Kasumi-1 (cell line): ENCODE measurements around the gene GPANK1.
"Not testable (repeated sequence)": the region's sequence is repeated elsewhere in the genome, so short reads cannot be mapped to it uniquely, and the experiment has no call there.

Experiments
- DNase-seq, 2 experiments: peaks; one replicate each; lab custom pipeline; 2025; lab: John Stamatoyannopoulos, UW

GPANK1 gene

DNA sequence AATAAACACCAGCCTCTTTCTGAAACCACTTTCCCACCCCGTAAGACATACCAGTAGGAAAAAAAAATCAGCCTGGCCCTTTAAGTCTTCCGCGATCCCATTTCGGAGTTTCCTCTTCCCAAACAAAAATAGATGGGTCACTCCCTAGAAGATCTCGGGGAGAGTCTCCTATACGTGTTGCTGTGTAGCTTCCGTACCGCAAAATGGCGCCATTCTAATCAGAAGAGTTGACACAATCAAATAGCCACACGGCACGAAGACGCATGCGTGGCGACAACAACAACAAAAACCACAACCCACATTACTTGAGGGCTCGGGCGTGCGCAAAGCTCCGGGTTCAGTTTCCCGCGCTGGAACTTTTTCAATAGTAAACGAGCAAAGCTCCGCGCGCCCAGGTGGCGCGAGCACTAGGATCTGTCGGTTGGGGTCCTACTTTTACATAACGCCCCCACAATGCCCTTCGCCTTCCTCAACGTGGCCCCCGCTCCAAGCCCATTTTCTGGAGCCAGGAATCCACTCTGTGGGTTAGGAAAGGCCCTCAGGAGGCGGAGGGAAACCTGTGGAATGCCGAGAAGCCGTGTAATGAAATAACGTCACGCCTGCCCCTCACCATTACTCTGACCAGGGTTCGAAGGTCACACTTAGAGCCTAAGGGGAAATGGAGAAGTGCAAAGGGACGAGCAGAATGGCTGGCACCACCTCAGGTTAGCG is at the start of gene GPANK1:
GPANK1 (minus strand) TSS at position 208 of the 711 bp plus-strand sequence. CDS start 519 bp downstream, outside the sequence.
- DNase-seq: peak; percentile 88 to 90

GRCh38 chr6:31713991-31714684 is 49.3 kb upstream of the GPANK1 start:
- no peak for DNase-seq

DNA sequence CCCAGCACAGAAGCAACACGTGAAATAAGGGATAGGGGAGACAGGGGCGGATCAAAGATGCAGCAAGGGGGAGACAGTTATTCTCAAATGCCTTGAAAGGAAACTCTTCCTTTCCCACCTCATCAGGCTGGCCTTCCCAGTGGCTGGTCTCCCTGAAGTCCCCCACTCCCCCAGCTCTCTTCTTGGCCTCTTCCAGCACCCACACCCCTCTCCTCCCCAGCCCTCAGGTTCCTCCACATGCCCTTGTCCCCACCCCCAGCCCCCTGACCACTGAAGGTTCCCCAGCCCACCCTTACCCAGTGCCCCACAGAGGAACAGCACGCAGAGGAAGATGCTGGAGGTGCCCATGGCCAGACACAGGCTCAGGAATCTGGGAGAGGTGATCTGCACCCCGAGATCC is 48.7 kb upstream of the GPANK1 start:
- DNase-seq: no peak

GRCh38 chr6:31712296-31712695 is 47.5 kb upstream of the GPANK1 start:
- DNase-seq: no peak

- no peak for DNase-seq
Measured at GRCh38 chr6:31711233-31711632, 46.4 kb upstream of the GPANK1 start.

DNA sequence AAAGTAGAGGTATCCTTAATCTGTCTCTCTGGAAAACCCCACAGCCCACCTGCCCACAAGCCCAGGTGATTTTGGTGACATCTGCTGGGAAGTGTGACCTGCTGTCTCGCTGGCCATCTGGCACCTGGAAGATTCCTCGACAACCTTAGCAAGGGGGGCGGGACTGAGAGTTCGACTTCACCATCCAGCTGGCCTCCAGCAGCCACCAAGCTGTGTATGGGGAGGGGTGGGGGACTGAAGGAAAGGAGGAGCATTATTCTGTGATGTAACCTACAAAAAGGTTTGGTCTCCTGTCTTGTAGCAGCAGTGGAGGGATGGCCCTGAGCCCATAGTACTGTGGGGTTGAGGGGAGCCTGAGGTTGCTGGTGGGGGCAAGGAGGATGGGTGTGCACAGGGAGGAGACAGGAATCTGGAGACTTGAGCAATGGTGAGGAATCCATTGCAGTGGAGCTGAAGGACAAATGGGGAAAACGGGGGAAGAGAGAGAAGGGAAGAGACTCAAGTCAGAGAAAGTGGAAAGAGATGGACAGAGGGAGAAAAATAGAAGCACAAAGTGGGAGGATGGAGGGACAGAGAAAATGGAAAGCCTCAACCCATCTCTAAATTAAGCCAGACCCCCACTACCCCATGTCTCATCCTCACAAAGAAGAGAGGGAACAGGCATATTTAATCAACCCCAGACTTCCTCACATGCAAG is 45.9 kb upstream of the GPANK1 start:
- DNase-seq: no peak

DNA sequence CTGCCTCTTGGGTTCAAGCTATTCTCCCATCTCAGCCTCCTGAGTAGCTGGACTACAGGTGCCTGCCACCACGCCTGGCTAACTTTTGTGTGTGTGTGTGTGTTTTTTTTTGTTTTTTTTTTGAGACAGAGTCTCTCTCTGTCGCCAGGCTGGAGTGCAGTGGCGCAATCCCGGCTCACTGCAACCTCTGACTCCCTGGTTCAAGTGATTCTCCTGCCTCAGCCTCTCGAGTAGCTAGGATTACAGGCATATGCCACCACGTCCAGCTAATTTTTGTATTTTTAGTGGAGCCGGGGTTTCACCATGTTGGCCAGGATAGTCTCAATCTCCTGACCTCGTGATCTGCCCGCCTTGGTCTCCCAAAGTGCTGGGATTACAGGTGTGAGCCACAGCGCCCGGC is 44.4 kb upstream of the GPANK1 start:
- DNase-seq: not testable (repeated sequence)

DNA sequence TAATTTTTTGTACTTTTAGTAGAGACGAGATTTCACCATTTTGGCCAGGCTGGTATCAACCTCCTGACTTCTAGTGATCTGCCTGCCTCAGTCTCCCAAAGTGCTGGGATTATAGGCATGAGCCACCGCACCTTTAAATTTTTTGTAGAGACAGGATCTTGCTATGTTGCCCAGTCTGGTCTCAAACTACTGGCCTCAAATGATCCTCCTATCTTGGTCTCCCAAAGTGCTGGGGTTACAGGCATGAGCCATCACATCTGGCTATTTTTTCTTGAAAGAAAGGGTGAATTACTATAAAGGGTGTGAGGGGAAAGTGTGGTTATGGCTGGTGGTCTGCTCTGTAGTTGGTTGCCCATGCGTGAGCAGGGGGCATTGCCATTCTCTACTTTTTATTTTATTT is 43.4 kb upstream of the GPANK1 start:
- DNase-seq: no peak

DNA sequence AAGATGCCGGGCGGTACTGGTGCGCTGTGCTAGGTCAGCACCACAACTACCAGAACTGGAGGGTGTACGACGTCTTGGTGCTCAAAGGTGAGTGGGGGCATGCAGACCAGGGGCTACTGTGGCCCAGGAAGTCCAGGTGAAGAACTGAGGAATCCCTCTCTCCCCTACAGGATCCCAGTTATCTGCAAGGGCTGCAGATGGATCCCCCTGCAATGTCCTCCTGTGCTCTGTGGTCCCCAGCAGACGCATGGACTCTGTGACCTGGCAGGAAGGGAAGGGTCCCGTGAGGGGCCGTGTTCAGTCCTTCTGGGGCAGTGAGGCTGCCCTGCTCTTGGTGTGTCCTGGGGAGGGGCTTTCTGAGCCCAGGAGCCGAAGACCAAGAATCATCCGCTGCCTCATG is 42.9 kb upstream of the GPANK1 start:
- no peak for DNase-seq

GRCh38 chr6:31706599-31706998 is 41.8 kb upstream of the GPANK1 start, which contains the start of gene LY6G6F:
Gene LY6G6F (plus strand): TSS chr6:31706866. CDS start chr6:31706907, 41 bp downstream.
- DNase-seq: no peak

DNA sequence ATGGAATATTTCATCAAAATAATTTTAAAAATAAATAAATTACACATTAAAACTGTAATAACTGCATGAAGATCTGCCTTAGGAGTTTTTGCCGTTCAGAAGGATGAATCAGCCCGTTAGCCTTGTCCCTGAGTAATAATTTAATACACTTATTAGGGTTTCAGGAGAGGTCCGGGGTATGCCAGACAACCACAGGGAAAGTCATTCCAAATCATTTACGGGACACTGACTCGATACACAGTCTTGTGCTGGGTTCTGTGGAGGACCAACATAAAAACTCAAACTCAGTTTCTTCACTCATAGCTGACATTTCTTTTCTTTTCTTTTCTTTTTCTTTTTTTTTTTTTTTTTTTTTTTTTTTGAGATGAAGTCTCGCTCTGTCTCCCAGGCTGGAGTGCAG is 41.1 kb upstream of the GPANK1 start:
- no peak for DNase-seq

DNA sequence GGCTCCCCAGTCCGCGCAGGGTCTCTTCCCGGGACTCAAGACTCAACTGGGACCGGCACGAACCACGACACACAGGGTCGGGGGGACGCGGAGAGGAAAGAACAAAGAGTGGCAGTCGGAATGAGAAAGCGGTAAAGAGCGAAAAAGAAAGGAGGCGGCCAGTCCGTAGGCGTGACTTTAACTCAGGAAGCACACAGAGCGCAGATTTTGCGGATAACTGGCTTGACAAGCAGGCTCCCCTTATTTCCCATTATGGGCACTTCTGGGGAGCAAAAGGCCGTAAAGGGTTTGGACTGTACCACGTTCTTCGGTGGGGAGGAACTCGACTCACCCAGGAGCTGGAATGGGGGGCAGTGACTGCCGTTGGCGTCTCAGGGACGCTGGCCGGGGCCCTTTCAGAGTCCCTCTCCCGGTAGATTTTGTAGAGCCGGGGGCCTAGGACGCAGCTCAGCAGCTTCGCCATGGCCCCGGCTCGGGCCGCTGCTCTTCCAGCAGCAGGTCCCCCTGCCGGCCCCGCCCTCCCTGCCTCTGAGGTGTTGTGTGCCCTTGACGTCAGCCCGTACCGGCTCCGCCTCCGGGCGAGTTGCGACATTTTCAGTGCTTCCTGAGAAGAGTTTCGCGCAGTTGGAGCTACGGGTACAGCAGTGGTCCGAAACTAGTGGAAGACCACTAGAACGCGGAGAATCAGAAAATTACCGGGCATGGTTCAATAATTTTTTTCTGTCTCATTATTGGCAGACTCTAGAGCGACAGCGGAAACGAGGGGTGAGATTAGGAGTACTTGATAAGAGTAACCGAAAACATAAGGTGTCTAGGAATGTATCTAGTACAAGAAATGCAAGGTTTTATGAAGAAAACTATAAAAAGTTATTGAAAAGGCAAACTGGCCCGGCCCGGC is 38.3 kb upstream of the GPANK1 start, which contains the start of gene ABHD16A:
ABHD16A (minus strand) TSS at position 506 of the 898 bp plus-strand sequence; CDS start at position 463, 43 bp downstream.
- DNase-seq: peak; percentile 97 to 98

GRCh38 chr6:31702405-31702818 is 37.6 kb upstream of the GPANK1 start:
- DNase-seq: peak in 1 of 2 experiments; percentile 42

- DNase-seq: no peak
Measured at GRCh38 chr6:31701666-31702404, 37.0 kb upstream of the GPANK1 start.

GRCh38 chr6:31700740-31701401 is 36.1 kb upstream of the GPANK1 start:
- DNase-seq: no peak

DNA sequence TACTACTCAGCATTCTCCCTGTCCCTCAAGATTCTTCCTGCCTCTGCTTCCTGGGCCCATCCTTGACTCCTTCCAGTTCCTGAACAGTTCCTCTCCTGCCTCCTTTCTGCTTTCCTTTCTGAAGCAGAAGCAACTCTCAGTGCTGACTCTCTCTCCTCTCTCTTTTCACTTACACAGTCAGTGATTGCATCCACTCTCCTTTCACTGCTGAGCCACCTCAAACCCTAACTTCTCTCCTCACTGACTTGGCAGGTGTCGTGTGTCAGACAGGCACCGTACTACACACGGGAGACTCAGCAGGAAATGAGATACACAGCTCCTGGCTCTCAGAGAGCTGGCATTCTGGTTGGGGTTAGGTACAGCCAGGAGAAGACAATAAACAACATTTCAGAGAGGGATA is 32.8 kb upstream of the GPANK1 start:
- no peak for DNase-seq

DNA sequence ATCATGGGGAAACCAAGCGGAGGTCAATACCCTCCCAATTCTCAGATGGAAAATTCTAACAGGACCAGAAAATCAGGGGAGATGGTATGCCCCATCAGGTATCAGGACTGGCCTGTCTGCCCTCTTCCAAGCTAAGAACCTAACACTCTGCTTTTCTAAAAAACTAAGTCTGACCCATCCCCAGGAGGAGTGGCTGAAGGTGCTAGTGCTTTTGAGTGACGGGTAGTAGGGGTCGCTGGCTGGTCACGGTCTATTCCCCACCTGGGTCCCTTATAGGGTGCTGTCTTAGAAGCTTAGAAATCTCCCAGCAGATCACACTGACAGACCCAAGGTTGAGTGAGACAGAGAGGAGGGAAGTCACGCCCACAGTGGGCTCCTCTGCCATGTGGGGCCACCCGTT is 28.7 kb upstream of the GPANK1 start:
- DNase-seq: no peak

DNA sequence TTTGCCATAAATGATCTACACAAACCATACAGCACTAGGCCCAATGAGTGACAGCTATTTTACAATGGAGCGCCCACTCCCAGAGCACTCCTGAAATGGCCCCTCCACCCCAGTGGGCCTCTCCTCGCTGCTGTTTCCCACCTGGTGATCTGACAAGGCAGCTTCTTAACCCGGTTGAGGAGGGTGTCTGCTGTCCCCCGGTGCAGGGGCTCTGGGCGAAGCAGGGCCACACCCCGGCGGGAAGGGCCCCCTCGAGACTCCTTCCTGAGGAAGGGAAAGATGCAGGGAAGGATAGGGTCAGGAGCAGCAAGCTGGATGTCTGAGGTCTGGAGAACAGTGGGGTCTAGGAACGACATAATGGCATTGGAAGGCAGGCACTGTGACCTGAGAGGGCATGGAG is 28.1 kb upstream of the GPANK1 start:
- no peak for DNase-seq

DNA sequence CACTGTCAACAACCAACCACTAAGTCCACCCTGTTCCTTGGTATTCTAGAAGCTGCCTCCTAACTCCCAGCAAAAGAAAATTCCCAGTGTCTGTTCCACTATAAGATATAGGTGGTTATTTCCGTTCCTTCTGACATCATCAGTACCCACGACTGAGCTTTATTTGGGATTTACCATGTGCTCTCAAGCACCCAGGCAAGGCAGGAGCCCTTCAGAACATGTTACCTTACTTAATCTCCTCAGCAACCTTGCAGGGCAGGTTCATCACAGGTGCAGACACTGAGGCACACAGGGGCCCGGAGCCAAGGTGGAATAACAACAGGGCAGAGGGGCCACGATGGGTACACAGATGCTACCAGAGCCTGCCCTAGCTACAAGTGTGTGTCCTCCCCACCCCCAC is 27.6 kb upstream of the GPANK1 start:
- no peak for DNase-seq

- DNase-seq: no peak
Measured at GRCh38 chr6:31691564-31692108, 26.8 kb upstream of the GPANK1 start.
